NT2/D1 (cell line): Measurements from ENCODE around the gene COPB1.

ENCODE experiments used
- SUZ12 ChIP-seq: IDR thresholded peaks from 2 replicates; pipeline ENCODE4 v1.6.1; 2011; ENCODE audit not compliant: insufficient read length, insufficient read depth; ENCODE audit errors: extremely low read depth
- YY1 ChIP-seq: IDR thresholded peaks from 2 replicates; pipeline ENCODE4 v1.6.1; 2011; ENCODE audit not compliant: insufficient read length, insufficient read depth
- ZNF274 ChIP-seq: IDR thresholded peaks from 2 replicates; pipeline ENCODE4 v1.6.1; 2011; ENCODE audit warnings: mild to moderate bottlenecking, low read depth, low read length

DNA sequence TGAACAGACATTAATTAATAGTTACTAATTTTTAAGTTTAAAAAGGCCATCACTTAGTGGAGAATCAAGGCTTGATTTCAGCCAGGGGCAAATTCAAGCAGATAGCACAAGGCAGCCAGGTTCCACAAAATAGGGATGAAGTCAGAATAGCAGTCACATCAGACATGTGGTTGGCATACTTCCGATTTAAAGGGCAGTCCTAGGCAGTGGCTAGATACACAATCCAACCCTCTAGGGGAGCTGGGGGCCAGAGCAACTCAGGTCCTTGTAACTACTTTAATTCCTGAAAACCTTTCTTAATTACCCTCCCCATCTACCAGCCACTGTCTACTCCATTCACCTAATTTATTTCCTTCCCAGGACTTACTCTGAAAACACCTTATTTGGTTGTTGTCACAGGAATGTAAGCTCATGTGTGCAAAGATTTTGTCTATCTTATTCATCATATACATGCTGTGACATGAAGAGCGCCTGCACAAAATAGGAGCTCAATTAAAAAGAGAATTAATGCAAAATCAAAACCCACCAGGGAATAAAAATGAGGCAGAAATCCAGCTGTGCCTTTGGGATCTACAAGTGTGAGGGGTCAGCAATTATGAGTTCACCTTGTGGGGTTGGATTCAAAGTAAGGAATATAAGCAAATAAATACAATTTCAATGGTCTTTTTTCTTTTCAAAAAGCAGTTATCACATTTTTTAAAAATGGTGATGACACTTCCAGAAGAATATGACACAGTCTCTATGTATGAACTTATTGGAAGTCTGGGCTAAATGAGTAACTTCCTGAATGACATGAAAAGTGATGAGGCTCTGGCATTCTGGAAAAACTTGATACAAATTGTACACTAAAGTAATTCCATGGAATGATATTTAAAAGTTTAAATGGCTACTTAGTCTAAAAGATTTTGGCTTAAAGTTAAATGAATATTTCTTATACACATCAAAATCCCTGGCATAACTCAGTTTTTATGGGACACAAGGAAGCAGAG lies 53.8 kb downstream of the COPB1 start:
- TF ChIP-seq ZNF274 (no peak), SUZ12 (no peak), YY1 (no peak)
